NT2/D1 (cell line): ENCODE measurements around the gene FCMR.

ENCODE experiments used
- SUZ12 ChIP-seq: IDR thresholded peaks from 2 replicates; pipeline ENCODE4 v1.6.1; 2011; ENCODE audit not compliant: insufficient read length, insufficient read depth; ENCODE audit errors: extremely low read depth
- YY1 ChIP-seq: IDR thresholded peaks from 2 replicates; pipeline ENCODE4 v1.6.1; 2011; ENCODE audit not compliant: insufficient read length, insufficient read depth
- ZNF274 ChIP-seq: IDR thresholded peaks from 2 replicates; pipeline ENCODE4 v1.6.1; 2011; ENCODE audit warnings: mild to moderate bottlenecking, low read depth, low read length

- TF ChIP-seq SUZ12 (no peak), ZNF274 (no peak), YY1 (no peak)
Observed at GRCh38 chr1:206957639-206958038, 35.9 kb upstream of the FCMR start.
